Gastroesophageal sphincter (tissue), 3 donors: ENCODE results near the gene KRTCAP3.
"Not testable (repeated sequence)": the region's sequence is repeated elsewhere in the genome, so short reads cannot be mapped to it uniquely, and the experiment has no call there.

ENCODE experiments used
- CTCF ChIP-seq, 4 experiments: fragments of 200-600 bp in 2 of 4; fragments of 450-650 bp in 2 of 4; sonication (generic) in 1 of 4; IDR thresholded peaks; one replicate each; pipeline ENCODE4 v1.5.1; 2017 to 2019; ENCODE audit warnings: antibody characterized with exemption in 4 of 4, mild to moderate bottlenecking in 2 of 4, moderate library complexity in 2 of 4
- EP300 ChIP-seq: sonication (generic); formaldehyde crosslinking; IDR thresholded peaks from one replicate; pipeline ENCODE4 v1.6.1; 2017; ENCODE audit warnings: antibody characterized with exemption, mild to moderate bottlenecking
- POLR2A ChIP-seq, 2 donors: fragments of 450-650 bp; IDR thresholded peaks; one replicate each; pipeline ENCODE4 v1.6.1; 2017; ENCODE audit warnings: antibody characterized with exemption in 2 of 2, mild to moderate bottlenecking in 2 of 2, moderate library complexity in 1 of 2
- POLR2AphosphoS5 ChIP-seq: sonication (generic); formaldehyde crosslinking; IDR thresholded peaks from one replicate; pipeline ENCODE4 v1.6.1; 2017; ENCODE audit warnings: antibody characterized with exemption

GRCh38 chr2:27425039-27425438 is 17.1 kb upstream of the KRTCAP3 start:
- TF ChIP-seq POLR2A (IDR thresholded peaks at IDR 0.05); CTCF (IDR thresholded peaks at IDR 0.05); EP300; POLR2AphosphoS5: not testable (repeated sequence)
